SU-DHL-6 (cell line): ENCODE data around the gene PLA2G4A.

Experiments
- EZH2phosphoT487 ChIP-seq: fragments of 200-600 bp; sonication (generic), shearing (Covaris generic); conservative IDR thresholded peaks from 2 replicates; pipeline ENCODE4 v1.6.1; 2018; ENCODE audit warnings: mild to moderate bottlenecking, antibody characterized with exemption, low read length, moderate library complexity, mixed read lengths
- TF ChIP-seq, protein P1 (sequence below): fragments of 200-600 bp; sonication (generic); IDR thresholded peaks from one replicate; pipeline ENCODE4 v1.5.1; 2017; ENCODE audit warnings: antibody characterized with exemption, mild to moderate bottlenecking, low read length, moderate library complexity; ENCODE audit not compliant: insufficient read depth, poor library complexity, severe bottlenecking

DNA sequence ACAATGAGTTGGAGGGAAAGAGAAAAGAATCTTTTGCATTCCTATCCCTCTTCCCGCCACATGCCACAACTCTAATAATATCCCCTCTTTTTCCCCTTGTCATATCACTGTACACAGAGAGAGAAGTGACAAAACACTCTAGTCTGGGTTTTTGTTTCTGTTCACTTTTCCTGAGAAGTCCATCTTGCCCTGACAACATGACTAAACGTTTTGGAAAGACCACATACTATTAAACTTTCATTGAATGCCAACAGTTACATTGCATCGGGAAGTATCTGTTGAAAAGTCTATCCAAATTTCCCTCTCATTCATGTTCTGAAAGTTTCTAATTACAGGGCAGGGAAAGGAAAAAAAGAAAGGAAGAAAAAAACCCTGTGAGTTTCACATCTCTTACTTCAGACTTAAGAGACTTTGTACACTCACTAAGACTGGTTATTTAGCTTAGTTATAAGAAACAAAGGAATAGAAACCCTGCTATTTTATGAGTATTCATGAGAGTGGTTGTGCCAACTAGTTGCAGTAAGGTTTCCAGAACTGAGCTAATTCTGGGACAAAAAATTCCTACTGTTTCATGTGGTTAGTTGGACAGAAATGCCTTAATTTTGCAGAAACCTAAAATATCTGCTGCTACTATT lies 16.9 kb downstream of the PLA2G4A start:
- TF ChIP-seq, protein P1, sequence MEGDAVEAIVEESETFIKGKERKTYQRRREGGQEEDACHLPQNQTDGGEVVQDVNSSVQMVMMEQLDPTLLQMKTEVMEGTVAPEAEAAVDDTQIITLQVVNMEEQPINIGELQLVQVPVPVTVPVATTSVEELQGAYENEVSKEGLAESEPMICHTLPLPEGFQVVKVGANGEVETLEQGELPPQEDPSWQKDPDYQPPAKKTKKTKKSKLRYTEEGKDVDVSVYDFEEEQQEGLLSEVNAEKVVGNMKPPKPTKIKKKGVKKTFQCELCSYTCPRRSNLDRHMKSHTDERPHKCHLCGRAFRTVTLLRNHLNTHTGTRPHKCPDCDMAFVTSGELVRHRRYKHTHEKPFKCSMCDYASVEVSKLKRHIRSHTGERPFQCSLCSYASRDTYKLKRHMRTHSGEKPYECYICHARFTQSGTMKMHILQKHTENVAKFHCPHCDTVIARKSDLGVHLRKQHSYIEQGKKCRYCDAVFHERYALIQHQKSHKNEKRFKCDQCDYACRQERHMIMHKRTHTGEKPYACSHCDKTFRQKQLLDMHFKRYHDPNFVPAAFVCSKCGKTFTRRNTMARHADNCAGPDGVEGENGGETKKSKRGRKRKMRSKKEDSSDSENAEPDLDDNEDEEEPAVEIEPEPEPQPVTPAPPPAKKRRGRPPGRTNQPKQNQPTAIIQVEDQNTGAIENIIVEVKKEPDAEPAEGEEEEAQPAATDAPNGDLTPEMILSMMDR, result no peak
- TF ChIP-seq EZH2phosphoT487, result no peak
